Measurements from ENCODE around the gene RPL5. TPM values are rescaled to one million over a fixed set of nuclear protein-coding genes. Genes with fewer than 3 reads are reported as not detected.

Gene RPL5
- total RNA-seq, 4 donors from 2014 or later: 1,299 to 3,386 (median 2,410) TPM

GRCh38 chr1:92874987-92875386, 43.1 kb downstream of the RPL5 start:
- H3K4me3 ChIP-seq: no peak overlapping the region
- no peak overlapping the region for H3K27ac ChIP-seq
- peaks cover 0 to 2% of the 10 kb centered on the region in 2 donors for H3K9me3 ChIP-seq
- DNase-seq: no peak
- H3K27me3 ChIP-seq: no peaks in the 10 kb centered on the region
- intact Hi-C loops (cut with DNase I; ENCODE audit: low total_unique reads): no loop called here
- H3K4me1 ChIP-seq: no peaks in the 10 kb centered on the region
- TF ChIP-seq POLR2A (IDR thresholded peaks at IDR 0.05) (no peak), CTCF (IDR thresholded peaks at IDR 0.05) (no peak)
- no peaks in the 10 kb centered on the region for H3K36me3 ChIP-seq

GRCh38 chr1:92876351-92876750, 44.5 kb downstream of the RPL5 start:
- Histone ChIP-seq H3K27me3 (no peaks in the 10 kb centered on the region), H3K4me1 (no peaks in the 10 kb centered on the region), H3K27ac (no peak overlapping the region), H3K36me3 (no peaks in the 10 kb centered on the region), H3K9me3 (peaks cover 0 to 2% of the 10 kb centered on the region in 2 donors), H3K4me3 (no peak overlapping the region)
- TF ChIP-seq POLR2A (IDR thresholded peaks at IDR 0.05): no peak
- TF ChIP-seq CTCF (IDR thresholded peaks at IDR 0.05): no peak
- DNase-seq: no peak
- intact Hi-C loops (cut with DNase I; ENCODE audit: low total_unique reads): no loop called here

GRCh38 chr1:92877081-92877711, 45.4 kb downstream of the RPL5 start:
- H3K36me3 ChIP-seq: no peaks in the 10 kb centered on the region
- no peak overlapping the region for H3K4me3 ChIP-seq
- no peak for DNase-seq
- H3K27ac ChIP-seq: no peak overlapping the region
- H3K4me1 ChIP-seq: no peaks in the 10 kb centered on the region
- H3K27me3 ChIP-seq: no peaks in the 10 kb centered on the region
- TF ChIP-seq POLR2A (IDR thresholded peaks at IDR 0.05) (no peak), CTCF (IDR thresholded peaks at IDR 0.05) (no peak)
- peaks cover 0 to 2% of the 10 kb centered on the region in 2 donors for H3K9me3 ChIP-seq
- intact Hi-C loops (cut with DNase I; ENCODE audit: low total_unique reads): no loop called here

GRCh38 chr1:92877792-92878191, 46.0 kb downstream of the RPL5 start:
- no peaks in the 10 kb centered on the region for H3K9me3 ChIP-seq
- no peak for TF ChIP-seq POLR2A (IDR thresholded peaks at IDR 0.05)
- no peak for TF ChIP-seq CTCF (IDR thresholded peaks at IDR 0.05)

GRCh38 chr1:92879316-92879968, 47.6 kb downstream of the RPL5 start:
- Histone ChIP-seq H3K4me3 (no peak overlapping the region), H3K9me3 (no peaks in the 10 kb centered on the region), H3K36me3 (no peaks in the 10 kb centered on the region), H3K27me3 (no peaks in the 10 kb centered on the region), H3K4me1 (no peaks in the 10 kb centered on the region), H3K27ac (no peak overlapping the region)
- TF ChIP-seq CTCF (IDR thresholded peaks at IDR 0.05) (no peak), POLR2A (IDR thresholded peaks at IDR 0.05) (no peak)
- intact Hi-C loops (cut with DNase I; ENCODE audit: low total_unique reads): no loop called here
- DNase-seq: no peak

More at GRCh38 chr1:92877792-92878191, 46.0 kb downstream of the RPL5 start:
- Histone ChIP-seq H3K4me3 (no peak overlapping the region), H3K36me3 (no peaks in the 10 kb centered on the region), H3K4me1 (no peaks in the 10 kb centered on the region), H3K27ac (no peak overlapping the region), H3K27me3 (no peaks in the 10 kb centered on the region)
- DNase-seq: no peak
- intact Hi-C loops (cut with DNase I; ENCODE audit: low total_unique reads): no loop called here
